ENCODE data around the gene C12orf76. TPM values are rescaled to one million over a fixed set of nuclear protein-coding genes. Genes with fewer than 3 reads are reported as not detected.
"Not testable (repeated sequence)": the region's sequence is repeated elsewhere in the genome, so short reads cannot be mapped to it uniquely, and the experiment has no call there.

Gene C12orf76
- total RNA-seq, 1 experiment from 2014 or later = 9.7 TPM

DNA sequence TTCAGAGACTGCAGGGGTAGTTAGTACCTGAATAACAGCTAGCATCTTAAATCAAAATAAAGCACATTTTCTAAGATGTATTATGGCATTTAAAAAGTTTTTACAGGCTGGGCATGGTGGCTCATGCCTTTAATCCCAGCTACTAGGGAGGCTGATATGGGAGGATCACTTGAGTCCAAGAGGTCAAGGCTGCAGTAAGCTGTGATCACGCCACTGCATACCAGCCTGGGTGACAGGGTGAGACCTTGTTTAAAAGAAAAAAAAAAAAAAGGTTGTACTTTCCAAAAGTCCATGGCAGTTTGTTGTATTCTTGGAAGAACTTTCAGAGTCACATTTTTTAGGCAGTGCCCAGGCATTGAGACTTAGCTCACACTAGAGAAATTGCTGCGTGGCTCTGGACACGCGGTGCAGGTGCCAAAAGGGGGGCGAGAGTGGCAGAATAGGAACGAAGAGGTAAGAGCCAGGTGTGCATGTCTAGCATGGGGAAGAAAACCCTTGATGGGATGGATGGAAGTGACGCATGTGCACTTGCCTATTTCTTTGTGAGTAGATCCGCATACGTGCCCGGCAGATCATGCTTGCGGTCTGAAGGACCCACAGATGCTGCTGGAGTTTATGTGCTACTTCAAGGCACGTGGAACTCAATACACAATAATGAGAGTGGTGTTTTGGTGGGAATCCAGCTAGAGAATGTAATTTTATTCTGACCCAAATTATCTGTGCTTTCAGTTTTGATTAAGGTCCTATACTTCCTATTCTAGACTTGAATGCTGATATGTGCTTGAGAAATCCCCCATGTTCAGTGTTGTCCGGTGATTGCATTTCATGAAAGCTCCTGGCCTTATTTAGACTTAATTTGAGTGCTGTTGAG is 37.2 kb downstream of the C12orf76 start:
- Histone ChIP-seq H3K79me2 (ENCODE audit: insufficient read depth, low read length) (no peaks in the 10 kb centered on the region; the same call in 1 of the 2 replicates), H3K4me1 (ENCODE audit: insufficient read depth, low read length) (no peaks in the 10 kb centered on the region), H2AK5ac (ENCODE audit: insufficient read length, low read length) (no peak overlapping the region), H3K27me3 (ENCODE audit: insufficient read depth, low read length) (no peaks in the 10 kb centered on the region), H3K9ac (ENCODE audit: extremely low read depth, insufficient read length, low read length) (no peak overlapping the region), H3T11ph (ENCODE audit: low read length) (no peak overlapping the region), H2BK120ac (ENCODE audit: low read depth, low read length, poor library complexity, severe bottlenecking) (no peak overlapping the region), H3K79me1 (ENCODE audit: insufficient read depth, low read depth, low read length, poor library complexity, severe bottlenecking) (no peaks in the 10 kb centered on the region), H3K23me2 (ENCODE audit: insufficient read length, low read depth, low read length, poor library complexity, severe bottlenecking) (no peaks in the 10 kb centered on the region), H2BK20ac (ENCODE audit: low read depth, low read length, poor library complexity, severe bottlenecking) (no peak overlapping the region), H2AFZ (ENCODE audit: low read length) (no peak overlapping the region), H3K27ac (ENCODE audit: insufficient read length, low read depth, low read length) (no peak overlapping the region), H2BK12ac (ENCODE audit: insufficient read length, low read depth, low read length) (no peak overlapping the region), H3K9me3 (ENCODE audit: control insufficient read depth, low read depth, low read length) (no peaks in the 10 kb centered on the region), H4K91ac (ENCODE audit: insufficient read length, low read depth, low read length) (no peak overlapping the region), H4K5ac (ENCODE audit: insufficient read length, low read depth, low read length) (no peak overlapping the region), H3K14ac (ENCODE audit: insufficient read depth, low read length) (no peak overlapping the region), H4K8ac (replicated peaks; ENCODE audit: insufficient read length, low read depth, low read length) (no peak overlapping the region), H3K18ac (ENCODE audit: insufficient read length, low read depth, low read length) (no peak overlapping the region), H2BK5ac (ENCODE audit: insufficient read length, low read length) (no peak overlapping the region), H3K4ac (ENCODE audit: low read depth, low read length) (no peak overlapping the region), H3K23ac (ENCODE audit: insufficient read length, low read depth, low read length) (no peak overlapping the region), H3K4me2 (ENCODE audit: insufficient read depth, insufficient read length, low read length) (no peak overlapping the region), H2BK15ac (ENCODE audit: low read depth, low read length) (no peak overlapping the region), H3K56ac (ENCODE audit: insufficient read length, low read depth, low read length) (no peak overlapping the region), H4K20me1 (ENCODE audit: control insufficient read depth, insufficient read depth, insufficient read length) (no peaks in the 10 kb centered on the region)
- Mint-ChIP-seq H3K4me3 (no peak overlapping the region), H3K27me3 (ENCODE audit: low read depth) (no peaks in the 10 kb centered on the region), H3K4me1 (no peaks in the 10 kb centered on the region), H3K9me3 (no peaks in the 10 kb centered on the region; a peak in 1 of 5 replicates), H3K36me3 (ENCODE audit: insufficient read depth in 1 of 3, low read depth in 3 of 3) (peaks cover 0 to 14% (median 2%) of the 10 kb centered on the region in 3 experiments; a peak in 3 of 7 replicates), H3K27ac (no peak overlapping the region)
- TF ChIP-seq, protein P1, sequence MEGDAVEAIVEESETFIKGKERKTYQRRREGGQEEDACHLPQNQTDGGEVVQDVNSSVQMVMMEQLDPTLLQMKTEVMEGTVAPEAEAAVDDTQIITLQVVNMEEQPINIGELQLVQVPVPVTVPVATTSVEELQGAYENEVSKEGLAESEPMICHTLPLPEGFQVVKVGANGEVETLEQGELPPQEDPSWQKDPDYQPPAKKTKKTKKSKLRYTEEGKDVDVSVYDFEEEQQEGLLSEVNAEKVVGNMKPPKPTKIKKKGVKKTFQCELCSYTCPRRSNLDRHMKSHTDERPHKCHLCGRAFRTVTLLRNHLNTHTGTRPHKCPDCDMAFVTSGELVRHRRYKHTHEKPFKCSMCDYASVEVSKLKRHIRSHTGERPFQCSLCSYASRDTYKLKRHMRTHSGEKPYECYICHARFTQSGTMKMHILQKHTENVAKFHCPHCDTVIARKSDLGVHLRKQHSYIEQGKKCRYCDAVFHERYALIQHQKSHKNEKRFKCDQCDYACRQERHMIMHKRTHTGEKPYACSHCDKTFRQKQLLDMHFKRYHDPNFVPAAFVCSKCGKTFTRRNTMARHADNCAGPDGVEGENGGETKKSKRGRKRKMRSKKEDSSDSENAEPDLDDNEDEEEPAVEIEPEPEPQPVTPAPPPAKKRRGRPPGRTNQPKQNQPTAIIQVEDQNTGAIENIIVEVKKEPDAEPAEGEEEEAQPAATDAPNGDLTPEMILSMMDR (conservative IDR thresholded peaks at IDR 0.05) = no peak
- no CpG with 5 or more reads among the region's 13 CpGs for WGBS (ENCODE audit: extremely low coverage, insufficient read length, low lambda C conversion rate)
- no peak for DNase-seq

DNA sequence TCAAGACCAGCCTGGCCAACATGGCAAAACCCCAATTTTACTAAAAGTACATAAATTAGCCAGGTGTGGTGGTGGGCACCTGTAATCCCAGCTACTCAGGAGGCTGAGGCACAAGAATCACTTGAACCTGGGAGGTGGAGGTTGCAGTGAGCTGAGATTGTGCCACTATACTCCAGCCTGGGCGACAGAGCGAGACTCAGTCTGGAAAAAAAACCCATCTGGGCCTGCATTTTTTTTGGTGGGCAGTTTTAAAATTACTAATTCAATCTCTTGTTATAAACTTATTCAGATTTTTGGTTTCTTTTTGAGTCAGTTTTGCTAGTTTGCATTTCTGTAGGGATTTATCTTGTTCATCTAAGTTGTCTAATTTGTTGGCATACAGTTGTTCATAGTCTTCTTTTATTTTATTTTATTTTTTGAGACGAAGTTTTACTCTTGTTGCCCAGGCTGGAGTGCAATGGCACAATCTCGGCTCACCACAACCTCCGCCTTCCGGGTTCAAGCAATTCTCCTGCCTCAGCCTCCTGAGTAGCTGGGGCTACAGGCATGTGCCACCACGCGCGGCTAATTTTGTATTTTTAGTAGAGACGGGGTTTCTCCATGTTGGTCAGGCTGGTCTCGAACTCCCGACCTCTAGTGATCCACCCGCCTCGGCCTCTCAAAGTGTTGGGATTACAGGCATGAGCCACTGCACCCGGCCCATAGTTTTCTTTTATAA is 39.5 kb downstream of the C12orf76 start:
- H3K27me3 Mint-ChIP-seq (ENCODE audit: low read depth); H3T11ph ChIP-seq (ENCODE audit: low read length); H3K4ac ChIP-seq (ENCODE audit: low read depth, low read length); H2BK12ac ChIP-seq (ENCODE audit: insufficient read length, low read depth, low read length); DNase-seq; H3K79me1 ChIP-seq (ENCODE audit: insufficient read depth, low read depth, low read length, poor library complexity, severe bottlenecking); H4K8ac ChIP-seq (replicated peaks; ENCODE audit: insufficient read length, low read depth, low read length); H3K23me2 ChIP-seq (ENCODE audit: insufficient read length, low read depth, low read length, poor library complexity, severe bottlenecking); H2BK15ac ChIP-seq (ENCODE audit: low read depth, low read length); H3K27ac ChIP-seq (ENCODE audit: insufficient read length, low read depth, low read length); H3K4me1 Mint-ChIP-seq; H3K56ac ChIP-seq (ENCODE audit: insufficient read length, low read depth, low read length); H2BK120ac ChIP-seq (ENCODE audit: low read depth, low read length, poor library complexity, severe bottlenecking); H4K5ac ChIP-seq (ENCODE audit: insufficient read length, low read depth, low read length); H3K4me2 ChIP-seq (ENCODE audit: insufficient read depth, insufficient read length, low read length); H4K91ac ChIP-seq (ENCODE audit: insufficient read length, low read depth, low read length); H4K20me1 ChIP-seq (ENCODE audit: control insufficient read depth, insufficient read depth, insufficient read length); H3K4me1 ChIP-seq (ENCODE audit: insufficient read depth, low read length); H3K36me3 Mint-ChIP-seq (ENCODE audit: insufficient read depth in 1 of 3, low read depth in 3 of 3); H3K27me3 ChIP-seq (ENCODE audit: insufficient read depth, low read length); H2AFZ ChIP-seq (ENCODE audit: low read length); H3K4me3 Mint-ChIP-seq; H3K9me3 Mint-ChIP-seq; H3K18ac ChIP-seq (ENCODE audit: insufficient read length, low read depth, low read length); H3K23ac ChIP-seq (ENCODE audit: insufficient read length, low read depth, low read length); H3K79me2 ChIP-seq (ENCODE audit: insufficient read depth, low read length); H3K14ac ChIP-seq (ENCODE audit: insufficient read depth, low read length); H2BK5ac ChIP-seq (ENCODE audit: insufficient read length, low read length); H3K9ac ChIP-seq (ENCODE audit: extremely low read depth, insufficient read length, low read length); H3K9me3 ChIP-seq (ENCODE audit: control insufficient read depth, low read depth, low read length); H3K27ac Mint-ChIP-seq; H2BK20ac ChIP-seq (ENCODE audit: low read depth, low read length, poor library complexity, severe bottlenecking); H2AK5ac ChIP-seq (ENCODE audit: insufficient read length, low read length): not testable (repeated sequence)
- WGBS (ENCODE audit: extremely low coverage, insufficient read length, low lambda C conversion rate) = no CpG with 5 or more reads among the region's 15 CpGs

All from H9 (cell line).